NCI-H128 (cell line): ENCODE data around the gene KRT33A.
"Not testable (repeated sequence)": the region's sequence is repeated elsewhere in the genome, so short reads cannot be mapped to it uniquely, and the experiment has no call there.

Experiments
- DNase-seq: peaks from one replicate; lab custom pipeline; 2025; ENCODE audit not compliant: unreplicated experiment; lab: John Stamatoyannopoulos, UW

Gene KRT33A

GRCh38 chr17:41366070-41366469 is 15.4 kb upstream of the KRT33A start:
- DNase-seq, result no peak

GRCh38 chr17:41363881-41364280 is 13.3 kb upstream of the KRT33A start:
- DNase-seq, result no peak

GRCh38 chr17:41360296-41360995 is 9.8 kb upstream of the KRT33A start:
- no peak for DNase-seq

GRCh38 chr17:41354536-41354935 is 3.9 kb upstream of the KRT33A start:
- no peak for DNase-seq

GRCh38 chr17:41352597-41353366 is 2.2 kb upstream of the KRT33A start:
- DNase-seq, result no peak

- no peak for DNase-seq
Measured at GRCh38 chr17:41351177-41351576, 549 bp upstream of the KRT33A start.

- no peak for DNase-seq
Measured at GRCh38 chr17:41347869-41348760, 2.5 kb downstream of the KRT33A start.

- DNase-seq, result not testable (repeated sequence)
Measured at GRCh38 chr17:41346421-41346820, 4.2 kb downstream of the KRT33A start.

GRCh38 chr17:41345992-41346391 is 4.6 kb downstream of the KRT33A start:
- DNase-seq, result no peak

GRCh38 chr17:41343029-41343428 is 7.6 kb downstream of the KRT33A start:
- DNase-seq, result no peak

GRCh38 chr17:41340934-41341861 is 9.4 kb downstream of the KRT33A start:
- DNase-seq, result no peak

GRCh38 chr17:41340494-41340893 is 10.1 kb downstream of the KRT33A start:
- no peak for DNase-seq

- DNase-seq, result no peak
Measured at GRCh38 chr17:41339571-41340172, 11.0 kb downstream of the KRT33A start.

GRCh38 chr17:41338961-41339485 is 11.6 kb downstream of the KRT33A start:
- no peak for DNase-seq

GRCh38 chr17:41335747-41336146 is 14.9 kb downstream of the KRT33A start:
- no peak for DNase-seq

GRCh38 chr17:41334385-41335305 is 16.0 kb downstream of the KRT33A start:
- no peak for DNase-seq

- DNase-seq, result no peak
Measured at GRCh38 chr17:41333836-41334235, 16.8 kb downstream of the KRT33A start.

- DNase-seq, result no peak
Measured at GRCh38 chr17:41333098-41333497, 17.5 kb downstream of the KRT33A start.

- no peak for DNase-seq
Measured at GRCh38 chr17:41332239-41332638, 18.4 kb downstream of the KRT33A start.
